Measurements from ENCODE around the gene CHST5.
"Not testable (repeated sequence)": the region's sequence is repeated elsewhere in the genome, so short reads cannot be mapped to it uniquely, and the experiment has no call there.

The CHST5 gene

DNA sequence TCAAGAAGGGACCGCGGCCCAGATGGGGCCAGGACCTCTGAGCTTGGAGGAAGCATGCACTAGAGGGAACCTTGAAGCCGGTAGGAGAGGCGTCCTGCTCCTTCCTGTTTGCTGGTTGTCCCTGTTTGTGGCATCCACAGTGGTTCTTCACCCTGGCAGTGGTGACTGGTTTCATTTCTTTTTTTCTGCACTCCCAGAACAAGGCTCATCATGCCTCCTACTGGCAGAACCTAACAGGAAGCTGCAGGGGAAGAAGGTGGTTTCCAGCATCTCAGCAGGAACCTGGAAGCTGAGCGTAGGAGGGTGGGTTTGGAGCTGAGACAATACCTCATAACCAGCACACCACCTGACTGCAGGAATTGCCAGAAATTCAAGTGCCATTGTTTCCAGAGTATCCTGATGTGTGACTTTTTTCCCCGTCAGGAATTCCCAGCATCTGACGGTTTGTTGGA, 14.3 kb upstream of the CHST5 start:
- no peaks in the 10 kb centered on the region for H3K27me3 ChIP-seq (ENCODE audit: insufficient read depth, low read length)
- H3K4me3 ChIP-seq (ENCODE audit: low read depth, low read length) = no peak overlapping the region
- H3K36me3 ChIP-seq (ENCODE audit: insufficient read depth, low read length) = no peaks in the 10 kb centered on the region
- no peak overlapping the region for H2AFZ ChIP-seq (ENCODE audit: low read length, unreplicated experiment)
- H3K4me1 ChIP-seq (ENCODE audit: control insufficient read depth, insufficient read depth, low read length, unreplicated experiment) = no peaks in the 10 kb centered on the region
- no peak overlapping the region for H3K27ac ChIP-seq (ENCODE audit: low read depth, low read length)
- H3K79me2 ChIP-seq (ENCODE audit: control insufficient read depth, insufficient read depth, low read length, unreplicated experiment) = peaks cover 3% of the 10 kb centered on the region

DNA sequence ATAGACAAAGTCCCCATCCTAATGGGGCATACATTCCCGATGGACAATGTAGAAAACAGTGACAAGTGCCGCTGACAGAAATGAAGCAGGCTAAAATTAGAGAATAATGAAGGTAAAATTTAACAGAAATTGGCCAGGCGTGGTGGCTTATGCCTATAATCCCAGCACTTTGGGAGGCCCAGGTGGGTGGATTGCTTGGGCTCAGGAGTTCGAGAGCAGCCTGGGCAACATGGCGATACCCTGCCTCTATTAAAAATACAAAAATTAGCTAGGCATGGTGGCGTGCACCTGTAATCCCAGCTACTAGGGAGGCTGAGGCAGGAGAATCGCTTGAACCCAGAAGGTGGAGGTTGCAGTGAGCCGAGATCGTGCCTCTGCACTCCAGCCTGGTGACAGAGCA, 12.5 kb upstream of the CHST5 start:
- not testable (repeated sequence) for H2AFZ ChIP-seq (ENCODE audit: low read length, unreplicated experiment); H3K4me3 ChIP-seq (ENCODE audit: low read depth, low read length); H3K36me3 ChIP-seq (ENCODE audit: insufficient read depth, low read length); H3K4me1 ChIP-seq (ENCODE audit: control insufficient read depth, insufficient read depth, low read length, unreplicated experiment); H3K27ac ChIP-seq (ENCODE audit: low read depth, low read length); H3K79me2 ChIP-seq (ENCODE audit: control insufficient read depth, insufficient read depth, low read length, unreplicated experiment); H3K27me3 ChIP-seq (ENCODE audit: insufficient read depth, low read length)

DNA sequence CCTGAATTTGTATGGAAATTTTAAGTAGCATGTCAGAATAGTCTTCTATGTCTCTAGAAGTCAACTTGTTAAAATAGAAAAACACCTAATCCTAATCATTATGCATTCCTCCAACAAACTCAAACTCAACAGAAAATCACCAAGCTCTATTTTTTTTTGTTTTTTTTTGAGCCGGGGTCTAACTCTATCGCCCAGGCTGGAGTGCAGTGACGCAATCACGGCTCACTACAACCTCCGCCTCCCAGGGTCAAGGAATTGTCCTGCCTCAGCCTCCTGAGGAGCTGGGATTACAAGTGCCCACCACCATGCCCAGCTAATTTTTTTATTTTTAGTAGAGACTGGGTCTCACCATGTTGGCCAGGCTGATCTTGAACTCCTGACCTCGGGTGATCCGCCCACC, 10.4 kb upstream of the CHST5 start:
- Histone ChIP-seq H3K4me3 (ENCODE audit: low read depth, low read length) (no peak overlapping the region), H3K36me3 (ENCODE audit: insufficient read depth, low read length) (no peaks in the 10 kb centered on the region), H2AFZ (ENCODE audit: low read length, unreplicated experiment) (no peak overlapping the region), H3K4me1 (ENCODE audit: control insufficient read depth, insufficient read depth, low read length, unreplicated experiment) (no peaks in the 10 kb centered on the region), H3K27me3 (ENCODE audit: insufficient read depth, low read length) (no peaks in the 10 kb centered on the region), H3K79me2 (ENCODE audit: control insufficient read depth, insufficient read depth, low read length, unreplicated experiment) (no peaks in the 10 kb centered on the region), H3K27ac (ENCODE audit: low read depth, low read length) (no peak overlapping the region)

DNA sequence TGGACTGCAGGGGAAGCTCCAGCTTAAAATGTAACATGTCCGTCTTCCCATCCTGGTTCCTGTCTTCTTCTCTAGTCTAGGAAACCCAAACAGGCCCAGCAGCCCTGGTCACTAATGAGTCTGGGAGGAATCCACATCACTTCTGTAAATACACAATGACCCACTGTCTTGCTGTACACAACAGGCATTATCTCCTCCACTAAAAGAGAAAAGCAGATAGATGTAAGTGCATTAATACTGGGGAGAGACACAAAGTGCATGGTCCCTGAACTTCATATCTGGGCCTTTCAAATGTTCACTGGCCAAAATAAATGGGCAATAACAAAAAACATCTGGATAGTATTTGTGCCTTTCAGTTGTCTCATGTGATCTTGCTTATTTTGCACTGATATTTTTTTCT, 10.0 kb upstream of the CHST5 start:
- H3K4me1 ChIP-seq (ENCODE audit: control insufficient read depth, insufficient read depth, low read length, unreplicated experiment); H3K27me3 ChIP-seq (ENCODE audit: insufficient read depth, low read length); H3K79me2 ChIP-seq (ENCODE audit: control insufficient read depth, insufficient read depth, low read length, unreplicated experiment); H3K4me3 ChIP-seq (ENCODE audit: low read depth, low read length); H3K27ac ChIP-seq (ENCODE audit: low read depth, low read length); H2AFZ ChIP-seq (ENCODE audit: low read length, unreplicated experiment); H3K36me3 ChIP-seq (ENCODE audit: insufficient read depth, low read length): not testable (repeated sequence)

DNA sequence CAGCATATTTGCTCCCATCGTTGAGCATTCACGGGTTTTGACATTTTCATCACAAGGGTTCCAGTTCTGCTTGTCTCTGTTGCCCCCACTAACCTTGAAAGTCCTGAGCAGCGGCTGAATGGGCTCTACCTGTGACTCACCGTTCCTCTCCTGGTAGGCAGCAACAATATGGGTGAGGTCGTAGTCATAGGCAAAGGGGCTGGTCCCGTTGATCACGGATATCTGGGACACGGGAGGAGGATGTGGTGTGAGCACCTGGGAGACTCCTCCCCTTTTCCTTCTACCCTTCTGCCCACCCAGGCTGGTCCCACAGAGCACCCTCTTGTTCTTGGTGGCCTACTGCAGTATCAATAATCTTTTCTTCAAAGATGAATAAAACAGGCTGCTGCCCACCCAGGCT, 6.6 kb upstream of the CHST5 start:
- not testable (repeated sequence) for H3K4me3 ChIP-seq (ENCODE audit: low read depth, low read length); H2AFZ ChIP-seq (ENCODE audit: low read length, unreplicated experiment); H3K27ac ChIP-seq (ENCODE audit: low read depth, low read length); H3K36me3 ChIP-seq (ENCODE audit: insufficient read depth, low read length); H3K79me2 ChIP-seq (ENCODE audit: control insufficient read depth, insufficient read depth, low read length, unreplicated experiment); H3K27me3 ChIP-seq (ENCODE audit: insufficient read depth, low read length); H3K4me1 ChIP-seq (ENCODE audit: control insufficient read depth, insufficient read depth, low read length, unreplicated experiment)

DNA sequence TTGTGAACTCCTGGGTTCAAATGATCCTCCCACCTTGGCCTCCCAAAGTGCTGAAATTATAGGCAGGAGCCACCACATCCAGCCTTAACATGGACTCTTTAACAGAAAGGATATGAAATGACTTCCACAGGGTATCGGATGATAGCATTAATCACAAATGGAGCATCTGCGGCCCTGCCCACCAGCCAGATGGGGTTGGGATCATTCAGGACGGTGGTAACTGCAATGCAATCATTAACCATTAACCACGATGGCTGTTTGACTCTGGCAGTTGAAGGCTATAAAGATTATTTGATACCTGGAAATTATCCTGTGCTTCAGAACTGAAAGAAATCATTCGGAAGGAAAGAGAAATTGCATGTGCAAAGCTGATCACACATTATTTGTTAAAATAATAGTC, 5.3 kb upstream of the CHST5 start:
- Histone ChIP-seq H2AFZ (ENCODE audit: low read length, unreplicated experiment) (no peak overlapping the region), H3K79me2 (ENCODE audit: control insufficient read depth, insufficient read depth, low read length, unreplicated experiment) (no peaks in the 10 kb centered on the region), H3K4me3 (ENCODE audit: low read depth, low read length) (no peak overlapping the region)

DNA sequence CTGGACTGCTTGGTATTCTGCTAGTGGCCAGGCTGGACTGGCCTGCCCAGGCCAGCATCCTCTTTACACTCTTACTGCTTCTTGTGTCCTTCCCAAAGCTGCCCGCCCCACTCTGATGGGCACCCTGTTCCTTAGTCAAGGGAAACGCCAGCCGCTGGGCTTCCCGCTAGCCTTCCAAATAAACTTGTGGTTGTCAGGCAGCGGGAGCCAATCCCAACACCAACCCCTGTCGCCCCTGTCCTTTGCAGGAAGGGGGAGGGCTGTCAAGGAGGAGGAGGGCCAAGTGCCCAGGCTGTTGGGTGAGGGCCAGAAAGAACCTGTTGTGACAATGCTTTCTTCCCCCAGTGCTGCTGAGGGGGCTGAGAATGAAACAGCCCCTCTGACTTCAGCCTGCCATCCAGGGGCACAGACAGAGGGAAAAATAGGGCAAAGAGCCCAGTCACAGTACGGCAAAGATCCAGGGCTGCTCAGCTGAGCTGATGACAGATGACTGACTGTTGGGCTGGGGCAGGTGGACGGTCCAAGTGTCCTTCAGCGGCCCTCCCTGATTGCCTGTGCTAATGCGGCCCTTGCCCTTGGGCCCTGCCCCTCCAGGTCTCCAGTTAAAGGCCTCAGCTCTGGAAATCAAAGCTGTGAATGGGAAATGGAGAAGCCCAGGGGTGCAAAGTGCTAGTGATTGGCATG, 3.1 kb upstream of the CHST5 start:
- H3K4me3 ChIP-seq (ENCODE audit: low read depth, low read length); H3K4me1 ChIP-seq (ENCODE audit: control insufficient read depth, insufficient read depth, low read length, unreplicated experiment); H3K36me3 ChIP-seq (ENCODE audit: insufficient read depth, low read length); H3K27me3 ChIP-seq (ENCODE audit: insufficient read depth, low read length); H3K79me2 ChIP-seq (ENCODE audit: control insufficient read depth, insufficient read depth, low read length, unreplicated experiment); H3K27ac ChIP-seq (ENCODE audit: low read depth, low read length); H2AFZ ChIP-seq (ENCODE audit: low read length, unreplicated experiment): not testable (repeated sequence)

More for the DNA sequence above, 5.3 kb upstream of the CHST5 start:
- Histone ChIP-seq H3K4me1 (ENCODE audit: control insufficient read depth, insufficient read depth, low read length, unreplicated experiment) (no peaks in the 10 kb centered on the region), H3K27ac (ENCODE audit: low read depth, low read length) (no peak overlapping the region), H3K36me3 (ENCODE audit: insufficient read depth, low read length) (no peaks in the 10 kb centered on the region), H3K27me3 (ENCODE audit: insufficient read depth, low read length) (no peaks in the 10 kb centered on the region)

DNA sequence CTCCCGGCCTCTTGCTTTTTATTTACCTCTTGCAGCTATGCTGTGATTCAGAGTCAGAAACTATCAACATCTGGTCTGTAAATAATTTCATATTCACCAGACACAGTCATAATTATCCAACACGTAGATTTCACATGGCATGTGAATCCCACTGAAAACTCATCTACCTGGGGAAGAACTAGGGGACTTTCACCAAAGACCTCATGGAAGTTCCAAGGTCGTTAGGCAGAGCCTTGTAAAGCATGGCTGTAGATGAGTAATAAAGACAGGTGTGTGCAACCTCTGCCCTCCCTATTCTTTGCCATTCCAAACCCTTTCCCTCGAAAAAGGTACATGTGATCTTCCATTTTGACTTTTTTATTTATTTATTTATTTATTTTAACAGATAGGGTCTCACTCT, 1.9 kb upstream of the CHST5 start:
- Histone ChIP-seq H3K27me3 (ENCODE audit: insufficient read depth, low read length) (no peaks in the 10 kb centered on the region), H3K4me3 (ENCODE audit: low read depth, low read length) (no peak overlapping the region), H2AFZ (ENCODE audit: low read length, unreplicated experiment) (no peak overlapping the region), H3K27ac (ENCODE audit: low read depth, low read length) (no peak overlapping the region), H3K4me1 (ENCODE audit: control insufficient read depth, insufficient read depth, low read length, unreplicated experiment) (no peaks in the 10 kb centered on the region), H3K36me3 (ENCODE audit: insufficient read depth, low read length) (no peaks in the 10 kb centered on the region), H3K79me2 (ENCODE audit: control insufficient read depth, insufficient read depth, low read length, unreplicated experiment) (no peaks in the 10 kb centered on the region)

DNA sequence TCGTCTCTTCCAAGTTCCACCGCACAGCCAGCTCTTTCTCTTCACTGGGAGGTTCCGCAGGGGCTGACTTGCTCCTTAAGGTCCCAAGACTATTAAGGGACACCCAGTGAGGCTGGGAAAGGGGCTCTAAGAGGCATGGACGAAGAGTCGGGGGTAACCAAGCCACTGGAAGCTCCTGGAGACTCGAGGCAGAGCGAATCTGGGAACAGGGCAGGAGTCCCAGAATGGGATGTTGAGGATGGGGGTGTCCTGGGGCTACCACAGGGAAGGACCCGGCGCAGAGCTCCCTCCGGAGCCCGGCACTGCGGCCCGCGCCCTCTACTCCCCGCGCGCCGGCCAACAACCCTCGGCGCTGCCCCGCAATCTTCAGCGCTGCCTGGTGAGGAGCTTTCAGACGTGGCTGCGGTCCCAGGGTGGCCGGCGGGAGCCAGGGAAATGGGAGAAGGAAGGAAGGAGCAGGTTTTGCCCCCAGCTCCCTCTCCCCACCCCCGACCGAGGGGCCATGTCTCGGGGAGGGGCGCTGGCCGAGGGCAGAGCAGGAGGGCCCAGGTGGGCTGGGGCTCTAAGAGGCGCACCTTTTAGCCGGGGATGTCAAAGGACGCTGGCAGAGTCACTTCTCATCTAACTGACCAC, 581 bp downstream of the CHST5 start:
- Histone ChIP-seq H3K27me3 (ENCODE audit: insufficient read depth, low read length) (no peaks in the 10 kb centered on the region), H3K27ac (ENCODE audit: low read depth, low read length) (no peak overlapping the region), H3K36me3 (ENCODE audit: insufficient read depth, low read length) (no peaks in the 10 kb centered on the region), H3K79me2 (ENCODE audit: control insufficient read depth, insufficient read depth, low read length, unreplicated experiment) (no peaks in the 10 kb centered on the region), H3K4me1 (ENCODE audit: control insufficient read depth, insufficient read depth, low read length, unreplicated experiment) (no peaks in the 10 kb centered on the region), H2AFZ (ENCODE audit: low read length, unreplicated experiment) (no peak overlapping the region), H3K4me3 (ENCODE audit: low read depth, low read length) (no peak overlapping the region)

DNA sequence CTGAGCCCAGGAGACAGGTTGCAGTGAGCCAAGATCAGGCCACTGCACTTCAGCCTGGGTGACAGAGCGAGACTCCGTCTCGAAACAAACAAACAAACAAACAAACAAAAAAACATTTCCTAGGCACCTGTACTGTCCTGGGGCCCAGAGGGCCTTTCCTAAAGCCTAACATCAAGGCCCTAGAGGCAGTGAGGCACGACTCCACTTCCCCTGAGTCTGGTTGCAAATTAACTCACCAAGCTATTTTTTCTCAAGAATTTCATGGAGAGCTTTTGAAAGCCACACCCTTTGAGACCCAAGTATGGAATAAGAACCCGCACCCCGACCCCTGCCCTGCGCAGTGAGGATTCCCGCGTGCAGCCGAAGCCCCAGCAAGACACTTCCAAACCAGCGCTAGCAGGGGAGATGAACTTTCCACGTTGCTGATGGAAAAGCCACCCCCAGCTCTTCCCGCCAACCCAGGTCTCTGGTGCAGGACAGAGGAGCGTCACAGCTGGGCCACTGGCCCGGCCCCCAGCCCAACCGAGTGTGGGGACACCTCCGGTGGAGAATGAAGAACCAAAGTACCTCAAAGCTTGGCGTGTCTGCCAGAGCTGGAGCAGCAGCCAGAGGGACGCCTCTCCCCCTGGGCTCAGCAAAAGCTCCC, 1.2 kb downstream of the CHST5 start:
- Histone ChIP-seq H3K36me3 (ENCODE audit: insufficient read depth, low read length) (no peaks in the 10 kb centered on the region), H2AFZ (ENCODE audit: low read length, unreplicated experiment) (no peak overlapping the region), H3K4me3 (ENCODE audit: low read depth, low read length) (no peak overlapping the region), H3K4me1 (ENCODE audit: control insufficient read depth, insufficient read depth, low read length, unreplicated experiment) (no peaks in the 10 kb centered on the region), H3K27ac (ENCODE audit: low read depth, low read length) (no peak overlapping the region), H3K79me2 (ENCODE audit: control insufficient read depth, insufficient read depth, low read length, unreplicated experiment) (no peaks in the 10 kb centered on the region), H3K27me3 (ENCODE audit: insufficient read depth, low read length) (no peaks in the 10 kb centered on the region)

DNA sequence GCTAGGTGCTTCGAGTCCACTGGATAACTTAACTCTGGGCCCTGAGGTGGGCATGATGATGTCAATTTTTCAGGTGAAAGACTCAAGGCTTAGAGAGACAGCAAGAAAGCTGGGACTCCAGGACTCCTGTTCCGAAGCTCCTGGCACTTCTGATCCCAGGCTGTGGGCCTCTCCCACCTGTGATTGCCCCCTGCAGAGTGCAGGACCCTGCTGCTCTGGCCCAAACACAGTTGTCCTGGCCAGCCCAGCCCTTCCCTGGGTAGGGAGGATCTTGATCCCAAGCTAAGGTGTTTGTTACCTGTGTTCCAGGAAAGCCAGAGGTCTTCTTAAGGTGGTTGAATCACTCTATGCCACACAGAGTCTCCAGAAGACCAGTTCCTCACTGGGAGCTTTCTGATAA, 3.1 kb downstream of the CHST5 start:
- H3K4me3 ChIP-seq (ENCODE audit: low read depth, low read length) = no peak overlapping the region
- no peaks in the 10 kb centered on the region for H3K79me2 ChIP-seq (ENCODE audit: control insufficient read depth, insufficient read depth, low read length, unreplicated experiment)
- no peak overlapping the region for H2AFZ ChIP-seq (ENCODE audit: low read length, unreplicated experiment)
- H3K36me3 ChIP-seq (ENCODE audit: insufficient read depth, low read length) = no peaks in the 10 kb centered on the region
- no peak overlapping the region for H3K27ac ChIP-seq (ENCODE audit: low read depth, low read length)
- no peaks in the 10 kb centered on the region for H3K27me3 ChIP-seq (ENCODE audit: insufficient read depth, low read length)
- no peaks in the 10 kb centered on the region for H3K4me1 ChIP-seq (ENCODE audit: control insufficient read depth, insufficient read depth, low read length, unreplicated experiment)
